SJCRH30 (cell line): Measurements from ENCODE around the gene FOXL2NB. TPM values are rescaled to one million over a fixed set of nuclear protein-coding genes. Genes with fewer than 3 reads are reported as not detected.

Source experiments
- DNase-seq, 2 experiments: peaks; one replicate each; pipeline ENCODE4 v3.0.0-alpha.2; 2015 to 2020
- H3K27ac ChIP-seq: fragments of 250-450 bp; sonication (Bioruptor Pico); 2 replicates; pipeline ENCODE4 v1.5.1; 2020; ENCODE audit warnings: mild to moderate bottlenecking, moderate library complexity
- H3K27me3 ChIP-seq: fragments of 250-450 bp; sonication (Bioruptor Pico); 2 replicates; pipeline ENCODE4 v1.5.1; 2020; ENCODE audit warnings: mild to moderate bottlenecking, moderate library complexity
- H3K36me3 ChIP-seq: fragments of 250-450 bp; sonication (Bioruptor Pico); 2 replicates; pipeline ENCODE4 v1.5.1; 2020; ENCODE audit warnings: mild to moderate bottlenecking, moderate library complexity
- H3K4me1 ChIP-seq: fragments of 250-450 bp; sonication (Bioruptor Pico); 2 replicates; pipeline ENCODE4 v1.5.1; 2020; ENCODE audit warnings: mild to moderate bottlenecking, moderate library complexity
- H3K4me3 ChIP-seq: fragments of 250-450 bp; sonication (Bioruptor Pico); 2 replicates; pipeline ENCODE4 v1.5.1; 2020; ENCODE audit warnings: mild to moderate bottlenecking, moderate library complexity
- H3K9me3 ChIP-seq: fragments of 250-450 bp; sonication (Bioruptor Pico); replicated peaks from 2 replicates; pipeline ENCODE4 v1.5.1; 2020; ENCODE audit warnings: mild to moderate bottlenecking, moderate library complexity
- total RNA-seq: library from RNA; depleted of rRNA; stranded (reverse); fragments of >200 nt; shearing (Covaris generic); gene quantifications from 2 replicates; pipeline ENCODE4 v1.2.3, GENCODE V29; 2014

FOXL2NB gene
- total RNA-seq, 1 experiment from 2014 or later = 0.34 TPM

DNA sequence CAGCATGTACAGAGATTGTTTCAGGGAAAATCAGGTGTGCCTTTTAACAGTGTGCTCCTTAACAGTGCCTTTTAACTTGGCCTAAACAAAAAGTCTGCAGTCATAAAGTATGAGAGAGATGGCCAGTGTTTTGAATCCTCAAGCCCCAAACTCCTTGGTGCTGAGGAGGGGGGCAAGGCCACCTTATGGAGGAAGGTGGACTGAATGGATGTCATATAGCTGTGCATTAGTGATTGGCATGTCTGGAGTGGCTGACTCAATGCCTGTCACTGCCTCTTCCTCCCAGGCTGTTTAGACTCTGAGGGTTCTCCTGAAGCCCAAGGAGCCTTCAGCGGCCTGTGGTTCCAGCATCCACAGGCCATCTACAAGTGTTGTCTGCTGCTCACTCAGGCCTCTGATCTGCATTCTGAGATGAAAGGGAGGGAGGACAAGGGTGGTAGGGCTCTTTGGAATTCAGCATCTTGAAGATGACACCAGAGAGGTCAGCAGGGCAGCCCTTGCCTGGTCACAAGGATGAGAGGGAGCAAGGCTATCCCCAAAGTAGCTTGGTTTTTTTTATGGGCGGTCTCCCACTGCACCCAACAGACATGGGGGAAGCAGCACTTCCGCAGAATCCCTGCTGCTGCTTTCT is 1.5 kb downstream of the FOXL2NB start:
- DNase-seq = no peak
- Histone ChIP-seq H3K4me1 (no peaks in the 10 kb centered on the region), H3K36me3 (no peaks in the 10 kb centered on the region), H3K27ac (no peak overlapping the region), H3K27me3 (no peaks in the 10 kb centered on the region), H3K4me3 (no peak overlapping the region), H3K9me3 (no peaks in the 10 kb centered on the region)

DNA sequence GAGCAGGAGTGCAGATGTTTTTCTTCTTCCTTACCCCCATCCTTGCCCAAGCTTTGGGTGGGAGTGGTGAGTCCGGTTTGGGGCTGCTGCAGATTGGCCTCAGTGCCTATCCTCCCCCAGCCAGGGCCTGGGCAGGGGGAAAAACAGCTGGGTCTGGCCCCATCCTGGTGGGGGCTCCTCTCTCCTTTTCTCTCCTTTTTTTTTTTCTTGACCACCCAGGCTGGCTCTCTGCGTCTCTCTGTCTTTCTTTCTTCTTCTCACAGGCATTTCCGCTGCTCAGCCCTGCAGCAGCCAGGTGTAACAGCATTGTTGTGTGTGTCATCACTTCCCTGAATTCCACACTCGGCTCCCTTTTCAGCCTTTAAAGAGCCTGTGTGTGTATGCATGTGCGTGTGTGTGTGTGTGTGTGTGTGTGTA is 2.0 kb downstream of the FOXL2NB start:
- H3K9me3 ChIP-seq = no peaks in the 10 kb centered on the region
- H3K4me3 ChIP-seq = no peak overlapping the region
- no peaks in the 10 kb centered on the region for H3K27me3 ChIP-seq
- H3K36me3 ChIP-seq = no peaks in the 10 kb centered on the region
- no peak for DNase-seq
- H3K4me1 ChIP-seq = no peaks in the 10 kb centered on the region
- no peak overlapping the region for H3K27ac ChIP-seq

- H3K27me3 ChIP-seq = no peaks in the 10 kb centered on the region
- no peaks in the 10 kb centered on the region for H3K9me3 ChIP-seq
- H3K4me1 ChIP-seq = no peaks in the 10 kb centered on the region
- H3K27ac ChIP-seq = no peak overlapping the region
- no peaks in the 10 kb centered on the region for H3K36me3 ChIP-seq
- no peak for DNase-seq
- no peak overlapping the region for H3K4me3 ChIP-seq
Observed at GRCh38 chr3:138949445-138950005, 2.5 kb downstream of the FOXL2NB start.

- no peaks in the 10 kb centered on the region for H3K36me3 ChIP-seq
- H3K27ac ChIP-seq = no peak overlapping the region
- no peaks in the 10 kb centered on the region for H3K4me1 ChIP-seq
- H3K27me3 ChIP-seq = no peaks in the 10 kb centered on the region
- no peak for DNase-seq
- H3K4me3 ChIP-seq = no peak overlapping the region
- no peaks in the 10 kb centered on the region for H3K9me3 ChIP-seq
Observed at GRCh38 chr3:138950006-138950644, 3.1 kb downstream of the FOXL2NB start.

- Histone ChIP-seq H3K27me3 (no peaks in the 10 kb centered on the region), H3K9me3 (no peaks in the 10 kb centered on the region), H3K4me3 (no peak overlapping the region), H3K36me3 (no peaks in the 10 kb centered on the region), H3K27ac (no peak overlapping the region), H3K4me1 (no peaks in the 10 kb centered on the region)
- no peak for DNase-seq
Observed at GRCh38 chr3:138950701-138951100, 3.7 kb downstream of the FOXL2NB start.

GRCh38 chr3:138960417-138960852 is 13.4 kb downstream of the FOXL2NB start:
- no peaks in the 10 kb centered on the region for H3K36me3 ChIP-seq
- H3K4me1 ChIP-seq = no peaks in the 10 kb centered on the region
- no peak overlapping the region for H3K4me3 ChIP-seq
- DNase-seq = no peak
- H3K9me3 ChIP-seq = peaks cover 2% of the 10 kb centered on the region
- no peaks in the 10 kb centered on the region; the same call in 1 of the 2 replicates for H3K27me3 ChIP-seq
- H3K27ac ChIP-seq = no peak overlapping the region

GRCh38 chr3:138962854-138963560 is 16.0 kb downstream of the FOXL2NB start:
- peaks cover 2% of the 10 kb centered on the region for H3K9me3 ChIP-seq
- no peaks in the 10 kb centered on the region for H3K36me3 ChIP-seq
- no peak overlapping the region for H3K4me3 ChIP-seq
- no peaks in the 10 kb centered on the region for H3K4me1 ChIP-seq
- no peak overlapping the region for H3K27ac ChIP-seq
- DNase-seq = peak in 1 of 2 experiments; percentile 15
- H3K27me3 ChIP-seq = no peaks in the 10 kb centered on the region; the same call in 1 of the 2 replicates

- H3K4me1 ChIP-seq = no peaks in the 10 kb centered on the region
- H3K9me3 ChIP-seq = peaks cover 2% of the 10 kb centered on the region
- no peaks in the 10 kb centered on the region for H3K27me3 ChIP-seq
- no peak for DNase-seq
- H3K4me3 ChIP-seq = no peak overlapping the region
- H3K36me3 ChIP-seq = no peaks in the 10 kb centered on the region
- no peak overlapping the region for H3K27ac ChIP-seq
Observed at GRCh38 chr3:138964264-138964663, 17.2 kb downstream of the FOXL2NB start.

DNA sequence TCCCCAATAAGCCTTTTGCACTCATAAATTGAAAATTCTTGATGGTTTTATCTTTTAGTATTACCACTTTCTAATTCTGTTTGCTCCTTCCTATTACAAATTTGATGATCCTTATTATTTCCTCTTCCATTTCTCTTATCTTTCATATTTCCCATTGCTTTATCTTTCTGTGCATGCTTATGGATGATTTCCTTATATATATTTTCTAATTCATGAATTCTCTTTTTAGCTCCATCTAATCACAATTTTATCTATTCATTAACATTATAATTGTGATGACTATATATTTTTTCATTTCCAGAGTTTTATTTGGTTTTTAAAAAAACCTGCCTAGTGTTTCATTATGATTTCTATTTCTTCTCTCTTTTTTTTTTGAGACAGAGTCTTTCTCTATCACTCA is 17.9 kb downstream of the FOXL2NB start:
- DNase-seq = no peak
- Histone ChIP-seq H3K4me3 (no peak overlapping the region), H3K4me1 (no peaks in the 10 kb centered on the region), H3K27ac (no peak overlapping the region), H3K9me3 (peaks cover 2% of the 10 kb centered on the region), H3K27me3 (no peaks in the 10 kb centered on the region), H3K36me3 (no peaks in the 10 kb centered on the region)

DNA sequence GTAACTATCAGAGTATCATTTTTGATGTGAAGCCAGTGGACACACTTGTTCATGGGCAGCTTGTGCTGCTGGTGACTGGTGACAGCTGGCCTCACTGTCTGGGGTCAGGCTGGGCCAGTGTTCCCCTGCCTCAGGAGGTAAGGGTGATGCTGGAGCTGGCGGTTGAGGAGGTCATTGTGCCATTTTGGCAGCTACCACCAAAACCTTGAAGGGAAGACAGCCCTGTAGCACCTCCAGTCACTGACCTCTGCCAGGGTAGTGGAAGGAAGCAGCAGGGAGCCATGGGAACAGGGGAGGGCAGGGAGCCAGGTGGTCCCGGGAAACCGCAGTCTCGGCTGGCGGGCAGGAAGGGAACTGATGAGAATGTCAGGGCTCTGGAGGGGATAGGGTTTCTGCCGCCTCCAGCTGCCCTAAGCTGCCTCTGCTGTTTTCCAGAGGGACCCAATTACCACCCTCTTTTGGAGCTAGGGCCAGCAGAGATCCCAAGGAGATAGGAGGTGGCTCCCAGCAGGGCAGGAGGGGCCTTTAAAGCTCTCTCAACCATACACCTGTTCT is 24.8 kb downstream of the FOXL2NB start:
- H3K36me3 ChIP-seq = no peaks in the 10 kb centered on the region
- peaks cover 9% of the 10 kb centered on the region for H3K4me1 ChIP-seq
- no peaks in the 10 kb centered on the region for H3K9me3 ChIP-seq
- H3K27me3 ChIP-seq = no peaks in the 10 kb centered on the region
- no peak overlapping the region for H3K27ac ChIP-seq
- H3K4me3 ChIP-seq = no peak overlapping the region
- peak; percentile 70 to 79 for DNase-seq

DNA sequence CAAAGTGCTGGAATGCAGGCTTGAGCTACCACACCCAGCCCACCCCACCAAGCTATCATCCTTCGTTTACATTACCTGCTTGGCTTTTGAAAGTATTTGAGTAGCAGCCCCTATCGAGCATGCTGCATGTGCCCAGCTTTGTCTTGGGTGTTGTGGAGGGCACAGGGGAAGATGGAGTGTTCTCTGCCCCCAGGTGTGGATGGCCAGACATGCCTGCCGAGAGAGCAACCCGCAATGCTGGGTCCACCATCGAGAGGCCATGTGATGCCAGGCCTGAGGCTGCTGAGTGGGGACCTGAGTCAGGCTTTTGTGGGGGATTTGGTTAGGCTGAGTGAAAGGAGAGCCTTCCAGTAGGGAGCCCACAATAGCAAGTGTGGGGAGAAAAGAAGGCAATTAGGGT is 25.9 kb downstream of the FOXL2NB start:
- Histone ChIP-seq H3K27me3 (no peaks in the 10 kb centered on the region), H3K4me3 (no peak overlapping the region), H3K27ac (no peak overlapping the region), H3K9me3 (no peaks in the 10 kb centered on the region), H3K36me3 (no peaks in the 10 kb centered on the region), H3K4me1 (peaks cover 9% of the 10 kb centered on the region)
- no peak for DNase-seq

GRCh38 chr3:138974462-138974861 is 27.4 kb downstream of the FOXL2NB start:
- Histone ChIP-seq H3K9me3 (no peaks in the 10 kb centered on the region), H3K4me3 (no peak overlapping the region), H3K4me1 (peaks cover 9% of the 10 kb centered on the region), H3K27ac (no peak overlapping the region), H3K36me3 (no peaks in the 10 kb centered on the region), H3K27me3 (no peaks in the 10 kb centered on the region)
- no peak for DNase-seq

- DNase-seq = no peak
- peaks cover 9% of the 10 kb centered on the region for H3K4me1 ChIP-seq
- H3K27me3 ChIP-seq = no peaks in the 10 kb centered on the region
- no peaks in the 10 kb centered on the region for H3K9me3 ChIP-seq
- H3K27ac ChIP-seq = no peak overlapping the region
- no peaks in the 10 kb centered on the region for H3K36me3 ChIP-seq
- H3K4me3 ChIP-seq = no peak overlapping the region
Observed at GRCh38 chr3:138975351-138975750, 28.3 kb downstream of the FOXL2NB start.

- peaks cover 9% of the 10 kb centered on the region for H3K4me1 ChIP-seq
- no peaks in the 10 kb centered on the region for H3K27me3 ChIP-seq
- DNase-seq = no peak
- H3K27ac ChIP-seq = no peak overlapping the region
- no peak overlapping the region for H3K4me3 ChIP-seq
- H3K36me3 ChIP-seq = no peaks in the 10 kb centered on the region
- no peaks in the 10 kb centered on the region for H3K9me3 ChIP-seq
Observed at GRCh38 chr3:138976047-138976446, 29.0 kb downstream of the FOXL2NB start.

- Histone ChIP-seq H3K27me3 (no peaks in the 10 kb centered on the region; the same call in 1 of the 2 replicates), H3K4me1 (no peaks in the 10 kb centered on the region; the same call in 1 of the 2 replicates), H3K4me3 (no peak overlapping the region), H3K36me3 (no peaks in the 10 kb centered on the region), H3K27ac (no peak overlapping the region), H3K9me3 (no peaks in the 10 kb centered on the region)
- DNase-seq = no peak
Observed at GRCh38 chr3:138984816-138985215, 37.8 kb downstream of the FOXL2NB start.
